ENCODE data around the gene GNAZ.

Gene GNAZ

DNA sequence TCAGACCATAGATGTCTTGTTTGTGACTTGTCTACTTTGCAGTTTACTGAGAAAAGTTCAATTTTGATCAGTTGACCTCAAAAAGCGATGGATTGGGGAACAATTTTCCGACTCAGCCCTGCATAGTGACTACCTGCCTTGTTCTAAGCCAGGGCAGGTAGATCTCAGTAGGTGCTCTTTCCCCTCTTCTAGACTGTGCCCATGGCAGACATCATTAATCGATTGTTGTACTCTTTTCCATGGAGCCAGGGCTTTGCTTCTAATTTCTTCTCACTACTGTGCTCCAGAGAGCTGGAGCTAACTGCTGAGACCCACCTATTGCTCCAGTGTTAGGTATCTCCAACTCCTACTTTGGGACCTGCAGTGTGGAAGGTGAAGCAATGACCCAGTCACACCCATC is 84.8 kb downstream of the GNAZ start:
- DNase-seq (ENCODE audit: low read depth), result no peak

DNA sequence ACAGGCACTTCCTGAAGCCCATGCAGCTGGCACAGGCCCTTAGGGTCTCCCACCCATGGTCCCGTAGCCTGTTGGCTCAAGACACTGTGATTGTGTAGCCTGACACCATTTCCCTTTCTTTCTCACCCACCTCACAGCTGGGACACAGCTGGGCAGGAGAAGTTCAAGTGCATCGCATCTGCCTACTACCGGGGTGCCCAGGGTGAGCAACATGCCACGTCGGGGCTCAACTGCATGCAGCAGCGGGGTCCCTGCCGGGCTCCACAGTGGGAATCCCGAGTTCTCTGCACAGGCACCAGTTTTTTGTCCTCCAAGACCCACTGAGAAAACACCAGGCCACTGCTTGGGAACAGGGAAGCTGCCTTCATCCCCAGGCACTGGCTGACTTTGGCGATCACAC is 85.5 kb downstream of the GNAZ start:
- DNase-seq (ENCODE audit: low read depth), result no peak

DNA sequence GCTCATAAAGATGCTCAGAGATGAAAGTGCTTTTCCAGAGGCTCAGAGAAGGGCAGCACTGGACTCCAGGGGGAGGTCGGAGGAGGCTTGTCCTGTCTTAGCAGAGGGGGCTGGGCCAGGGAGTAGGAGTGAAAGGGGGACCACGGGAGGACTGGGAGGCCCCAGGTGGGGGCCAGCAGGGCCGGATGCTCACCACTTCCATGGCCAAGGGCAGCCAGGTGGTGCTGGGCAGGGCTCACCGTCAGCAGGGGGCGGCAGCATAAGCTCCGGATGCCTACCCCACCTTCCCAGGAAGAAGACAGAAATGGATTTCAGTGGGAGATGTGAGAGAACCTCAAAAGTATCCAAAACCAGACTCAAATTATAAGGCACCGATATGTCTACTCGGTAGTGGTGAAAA is 86.0 kb downstream of the GNAZ start:
- no peak for DNase-seq (ENCODE audit: low read depth)

DNA sequence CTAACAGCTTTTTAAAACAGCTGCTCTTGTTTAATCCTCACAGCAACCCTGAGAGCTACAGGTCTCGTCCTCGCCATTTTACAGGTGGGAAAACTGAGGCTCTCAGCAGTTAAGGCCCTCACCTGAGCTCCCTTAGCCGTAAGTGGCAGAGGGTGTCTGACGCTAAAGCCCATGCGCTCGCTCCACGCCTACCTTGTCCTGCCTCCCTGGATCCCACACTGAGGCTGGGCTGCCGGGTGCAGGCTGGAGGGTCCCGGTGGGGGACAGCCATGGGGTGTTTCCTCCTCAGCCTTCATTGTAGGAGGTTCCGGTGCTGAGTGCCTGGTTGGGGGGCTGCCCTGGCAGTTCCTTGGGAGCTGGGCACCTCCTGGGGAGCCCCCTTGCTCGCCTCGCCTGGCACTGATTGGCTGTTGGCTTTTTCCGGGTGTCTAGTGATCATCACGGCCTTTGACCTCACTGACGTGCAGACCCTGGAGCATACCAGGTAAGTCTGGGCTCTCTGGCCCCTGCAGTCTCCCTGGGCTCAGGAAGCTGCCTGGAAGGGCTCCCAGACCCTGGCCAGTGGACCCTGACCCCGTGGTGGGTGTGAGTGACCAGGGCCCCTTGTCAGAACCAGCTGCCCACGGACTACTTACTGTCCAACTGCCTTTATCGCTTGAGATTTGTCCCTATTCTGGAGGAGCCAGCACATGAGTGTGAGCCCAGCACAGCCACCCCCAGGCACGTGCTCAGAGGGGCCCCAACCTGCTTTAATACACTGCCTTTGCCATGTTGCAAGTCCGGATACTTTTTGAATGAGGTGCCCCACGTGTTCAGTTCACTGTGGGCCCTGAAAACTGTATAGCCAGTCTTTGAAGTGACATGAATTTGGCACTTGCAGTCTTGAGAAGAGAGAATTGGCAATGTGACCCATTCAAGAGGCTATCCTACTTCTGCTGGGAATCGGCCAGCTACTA is 87.5 kb downstream of the GNAZ start:
- no peak for DNase-seq (ENCODE audit: low read depth)

DNA sequence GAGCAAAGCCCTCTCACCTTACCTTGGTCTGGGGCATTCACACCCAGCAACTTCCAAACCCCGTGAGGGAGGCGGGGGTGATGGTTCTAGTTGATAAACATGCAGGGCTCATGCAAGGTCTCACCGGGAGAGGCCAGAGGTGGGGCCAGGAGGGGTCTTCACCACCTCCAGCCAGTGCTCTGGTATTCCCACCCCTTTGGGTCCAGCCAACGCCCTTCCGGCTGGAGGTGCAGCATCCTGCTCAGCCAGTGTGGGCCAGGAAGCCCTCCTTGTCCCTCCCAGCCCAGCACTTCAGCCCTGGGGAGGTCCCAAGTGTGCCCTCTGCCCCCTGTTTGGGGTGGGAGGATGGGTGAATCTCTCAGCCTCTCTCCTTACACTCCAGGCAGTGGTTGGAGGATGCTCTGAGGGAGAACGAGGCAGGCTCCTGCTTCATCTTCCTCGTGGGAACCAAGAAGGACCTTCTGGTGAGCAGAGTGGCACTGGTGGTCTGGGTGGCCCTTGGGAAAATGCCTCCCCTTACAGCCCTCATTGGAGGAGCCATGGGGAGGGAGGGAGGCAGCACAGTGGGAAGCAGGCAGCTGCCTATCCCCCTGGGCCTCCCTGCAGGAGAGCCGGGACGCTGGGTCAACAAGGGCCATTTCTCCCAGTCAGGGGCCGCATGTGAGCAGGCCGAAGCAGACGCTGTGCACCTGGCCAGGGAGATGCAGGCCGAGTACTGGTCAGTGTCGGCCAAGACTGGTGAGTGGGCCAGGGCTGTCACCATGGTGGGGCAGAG is 88.4 kb downstream of the GNAZ start:
- DNase-seq (ENCODE audit: low read depth), result no peak

DNA sequence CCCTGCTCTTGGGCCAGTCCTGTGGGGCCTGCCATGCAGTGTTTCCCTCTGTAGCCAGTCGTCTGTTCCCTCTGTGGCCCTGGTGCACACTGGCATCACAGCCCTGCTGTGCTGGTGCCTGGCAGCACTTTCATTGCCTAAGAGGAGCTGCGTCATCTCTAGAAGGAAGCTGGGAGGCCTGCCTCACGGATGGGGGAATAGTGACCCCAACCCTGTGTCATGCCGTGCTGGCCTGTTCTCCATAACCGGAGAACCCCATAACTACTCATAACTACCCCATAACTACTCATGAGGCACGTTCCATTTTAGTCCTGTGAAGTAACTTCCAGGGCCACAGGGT is 88.9 kb downstream of the GNAZ start:
- DNase-seq (ENCODE audit: low read depth), result no peak

DNA sequence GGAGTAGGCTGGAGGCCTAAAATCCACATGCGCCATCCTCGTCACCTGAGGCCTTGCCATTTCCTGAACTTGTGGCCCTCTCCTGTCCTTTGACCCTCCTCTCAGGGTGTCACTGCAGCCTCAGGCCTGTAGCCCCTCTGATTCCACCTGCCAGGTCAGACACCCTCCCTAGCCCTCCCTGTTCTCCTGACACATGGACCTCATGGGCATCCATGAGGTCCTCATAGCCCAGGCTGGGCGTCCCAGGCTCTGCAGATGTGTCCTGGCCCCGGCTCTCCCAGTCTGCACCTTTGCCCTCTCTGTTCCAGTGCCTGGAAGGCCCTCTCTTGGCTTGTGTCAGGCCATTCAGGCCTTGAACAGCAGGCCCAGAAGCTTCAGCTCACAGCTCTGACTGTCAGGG is 90.7 kb downstream of the GNAZ start:
- DNase-seq (ENCODE audit: low read depth), result no peak

DNA sequence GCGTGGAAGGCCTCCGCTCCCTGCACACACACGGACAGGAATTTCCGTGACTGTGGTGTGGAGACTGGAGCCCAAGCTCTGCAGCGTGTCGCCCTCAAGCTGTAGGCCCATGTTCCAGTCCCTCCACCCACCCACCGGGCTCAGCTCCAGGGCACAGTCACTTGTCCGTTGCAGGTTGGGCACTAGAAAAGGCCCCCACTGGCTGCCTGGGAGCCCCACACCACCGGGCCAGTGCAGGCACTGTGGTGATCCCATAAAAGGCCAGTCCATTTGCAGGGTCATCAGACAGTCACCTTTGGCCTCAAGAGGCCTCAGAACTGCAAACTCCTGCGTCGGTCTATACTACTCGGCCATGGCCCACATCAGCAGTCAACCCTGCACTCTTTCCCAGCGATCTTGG is 91.3 kb downstream of the GNAZ start:
- DNase-seq (ENCODE audit: low read depth), result no peak

DNA sequence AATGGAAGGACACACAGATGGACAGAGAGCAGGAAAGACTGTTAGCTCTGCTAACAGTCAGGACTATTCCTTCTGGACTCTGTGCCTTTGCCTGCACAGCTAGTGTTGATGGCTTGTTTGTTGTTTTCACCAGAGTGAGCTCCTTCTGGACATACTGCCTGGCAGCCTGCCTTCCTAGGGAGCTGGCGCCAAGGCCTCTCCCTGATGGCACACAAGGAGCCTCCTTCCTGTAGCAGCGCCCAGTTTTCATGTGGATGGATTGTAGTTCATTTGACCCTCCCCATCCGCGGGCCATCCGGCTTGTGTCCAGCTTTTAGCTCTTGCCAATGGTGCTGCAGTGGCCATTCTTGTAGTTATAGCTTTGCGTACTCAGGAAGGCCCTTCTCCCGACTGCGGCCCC is 93.3 kb downstream of the GNAZ start:
- DNase-seq (ENCODE audit: low read depth), result no peak

DNA sequence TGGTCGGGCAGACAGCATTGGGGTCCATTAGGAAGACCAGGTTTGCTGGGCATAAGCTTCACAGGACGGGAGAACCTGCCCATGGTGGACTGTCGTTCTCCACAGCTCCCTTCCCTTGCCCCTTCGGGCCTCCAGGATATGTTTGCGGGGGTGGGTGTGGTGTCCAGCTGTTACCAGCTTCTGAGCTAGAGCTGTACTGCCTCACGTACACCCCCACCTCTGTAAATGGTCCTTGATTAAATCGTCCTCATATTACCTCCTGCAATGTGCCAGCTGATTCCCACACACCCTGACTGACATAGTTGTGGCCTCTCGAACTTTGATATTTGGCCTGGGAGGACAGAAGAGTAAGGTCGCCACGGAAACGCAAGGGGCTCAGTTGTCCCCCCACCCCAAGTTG is 93.8 kb downstream of the GNAZ start:
- DNase-seq (ENCODE audit: low read depth), result no peak

DNA sequence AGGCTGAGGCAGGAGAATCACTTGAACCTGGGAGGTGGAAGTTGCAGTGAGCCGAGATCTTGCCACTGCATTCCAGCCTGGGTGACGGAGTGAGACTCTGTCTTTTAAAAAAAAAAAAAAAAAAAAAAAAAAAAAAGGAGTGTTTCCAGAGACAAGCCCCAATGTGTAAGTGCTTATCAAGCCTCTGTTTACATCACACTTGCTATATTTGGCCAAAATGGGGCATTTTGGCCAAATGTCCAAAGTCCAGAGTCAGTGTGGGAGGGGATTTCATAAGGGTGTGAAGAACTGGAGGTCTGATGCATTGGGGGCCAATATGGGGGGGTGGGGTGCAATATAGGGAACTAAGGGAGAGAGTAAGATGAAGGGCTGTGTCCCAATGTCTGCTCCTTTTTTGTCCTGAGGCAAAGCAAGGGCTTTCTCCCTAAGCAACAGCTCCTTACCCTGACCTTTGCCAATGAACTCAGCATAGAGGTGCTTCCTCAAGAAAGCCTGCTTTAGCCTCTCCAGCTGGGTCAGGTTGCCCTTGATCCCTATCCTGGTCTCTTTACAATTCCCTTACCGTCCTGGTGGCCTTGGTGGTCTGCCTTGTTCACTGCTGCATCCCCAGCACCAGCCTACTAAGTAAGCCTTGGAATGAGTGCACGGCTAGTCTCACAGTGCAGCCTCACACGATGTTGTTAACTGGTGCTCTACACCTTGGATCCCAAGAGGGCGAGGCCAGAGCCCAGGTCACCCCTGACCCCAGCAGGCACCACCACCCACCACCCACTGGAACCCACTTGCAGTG is 95.9 kb downstream of the GNAZ start:
- DNase-seq (ENCODE audit: low read depth), result no peak

DNA sequence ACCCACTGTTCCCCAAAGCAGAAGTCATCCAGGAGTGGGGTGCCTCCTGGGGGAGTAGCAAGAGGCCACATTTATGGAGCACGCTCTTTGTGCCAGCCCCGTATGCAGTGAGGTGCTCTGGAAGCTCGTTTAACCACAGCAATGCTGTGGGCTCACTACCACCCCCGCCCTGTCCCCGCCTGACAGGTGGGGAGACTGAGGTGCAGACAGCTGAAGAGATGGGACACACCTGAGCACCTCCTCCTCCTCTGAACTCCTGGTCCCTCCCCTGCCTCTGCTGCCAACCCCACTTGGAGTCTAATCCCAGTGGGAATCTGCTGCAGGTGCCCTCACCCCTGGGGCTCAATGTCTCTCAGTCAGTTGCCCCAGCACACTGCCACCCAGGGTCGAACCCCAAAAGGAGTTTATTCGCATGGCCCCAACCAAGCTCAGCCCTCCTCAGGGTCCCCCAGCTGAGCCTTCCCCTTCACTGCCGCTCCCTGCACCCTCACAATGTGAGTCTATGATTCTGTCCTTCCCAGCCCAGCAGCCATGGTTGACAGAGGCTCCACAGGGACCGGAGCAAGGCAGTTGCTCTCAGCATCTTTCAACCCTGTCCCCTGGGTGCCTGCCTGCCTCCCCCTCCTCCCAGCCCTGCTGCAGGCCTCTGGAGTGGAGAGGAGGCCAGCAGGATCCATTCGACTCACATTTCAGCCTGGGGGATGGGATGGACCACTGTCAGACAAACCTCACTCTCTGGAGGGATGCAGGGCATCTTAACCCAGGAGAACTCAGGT is 96.7 kb downstream of the GNAZ start:
- DNase-seq (ENCODE audit: low read depth), result no peak

DNA sequence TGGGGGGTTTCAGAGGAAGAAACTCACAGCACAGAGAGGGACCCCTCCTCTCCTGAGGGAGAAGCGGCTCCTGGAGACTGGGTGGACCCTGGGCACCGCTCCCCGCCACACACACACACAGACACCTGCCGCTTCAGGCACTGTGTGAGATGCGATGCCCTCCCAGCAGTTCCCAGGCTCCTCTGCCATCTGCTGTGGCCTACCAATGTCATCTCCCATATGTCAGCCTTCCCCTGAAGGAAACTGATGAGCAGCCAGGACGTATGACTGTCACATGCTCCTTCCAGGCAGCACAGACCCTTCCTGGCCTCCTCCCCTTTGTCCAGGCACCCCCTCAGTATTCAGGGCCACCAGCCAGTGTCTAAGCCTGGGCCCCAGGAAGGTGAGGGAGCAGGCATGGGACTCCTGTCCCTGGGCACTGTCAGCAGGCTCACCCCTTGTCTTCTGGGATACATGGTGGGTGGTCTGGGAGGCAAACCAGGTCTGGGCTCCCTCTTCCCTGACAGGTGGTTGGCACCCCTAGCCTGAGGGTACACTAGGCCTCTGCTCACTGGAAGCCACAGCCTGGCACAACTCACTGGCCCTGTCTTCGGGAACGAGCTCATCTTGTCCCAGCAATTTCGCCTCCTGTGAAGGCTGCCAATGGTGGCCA is 98.2 kb downstream of the GNAZ start:
- DNase-seq (ENCODE audit: low read depth), result no peak

DNA sequence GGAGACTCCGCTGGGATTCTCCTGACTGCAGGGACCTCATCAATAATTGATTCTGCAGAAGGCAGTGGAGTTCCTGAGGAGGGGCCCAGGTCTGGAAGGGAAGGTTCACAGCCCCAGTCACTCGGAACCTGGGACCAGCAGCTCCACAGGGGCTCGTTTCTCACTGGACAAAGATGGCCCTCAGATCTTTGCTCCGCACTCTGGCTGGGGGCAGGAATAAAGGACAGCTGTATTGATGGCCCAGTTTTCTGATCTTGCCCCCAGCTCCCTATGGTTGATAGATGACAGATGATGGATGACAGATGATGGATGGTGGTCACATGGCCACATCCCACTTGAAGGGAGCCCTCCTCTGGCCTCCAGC is 98.7 kb downstream of the GNAZ start:
- no peak for DNase-seq (ENCODE audit: low read depth)
